Right cardiac atrium (tissue), 5 donors: Measurements from ENCODE around the gene SIGLEC1. TPM values are rescaled to one million over a fixed set of nuclear protein-coding genes. Genes with fewer than 3 reads are reported as not detected.

ENCODE experiments used
- ATAC-seq, 2 donors: fragments of 200-7000 bp; cut with Tn5 transposase; one replicate each; pipeline versions ENCODE4 v1.8.0 to v1.9.1; 2020; ENCODE audit warnings: moderate library complexity in 2 of 2, mild to moderate bottlenecking in 1 of 2
- DNase-seq, 3 donors: peaks; one replicate each; pipeline ENCODE4 v3.0.0-alpha.2; 2020
- H3K27ac ChIP-seq: one replicate; pipeline ENCODE4 v1.5.1; 2013; ENCODE audit warnings: mild to moderate bottlenecking, low read length, control low read depth, moderate library complexity
- H3K27me3 ChIP-seq: one replicate; pipeline ENCODE4 v1.6.1; 2013; ENCODE audit not compliant: control insufficient read depth, insufficient read depth
- H3K4me1 ChIP-seq: one replicate; pipeline ENCODE4 v1.6.1; 2013; ENCODE audit warnings: low read length; ENCODE audit not compliant: control insufficient read depth, insufficient read depth
- H3K4me3 ChIP-seq: one replicate; pipeline ENCODE4 v1.5.1; 2013; ENCODE audit warnings: low read length, control low read depth
- H3K9me3 ChIP-seq: one replicate; pipeline ENCODE4 v1.6.1; 2013; ENCODE audit warnings: low read length; ENCODE audit not compliant: control insufficient read depth
- WGBS: extraction: QIAGEN DNeasy Blood & Tissue Kit; methylation state at CpG from one replicate; pipeline ENCODE4 v1.1.7; 2013; 5-methylcytosine and 5-hydroxymethylcytosine counted together
- intact Hi-C, 4 donors: fragments of 100-400 bp; cut with DNase I; formaldehyde crosslinking; loops; one replicate each; pipeline versions ENCODE4 v1.11.0 to v1.14.0; 2022 to 2023
- polyA plus RNA-seq: library from polyadenylated mRNA; stranded (reverse); fragments of 200-250 nt; gene quantifications from one replicate; pipeline ENCODE4 v1.2.3, GENCODE V29; 2013
- total RNA-seq, 4 donors: library from RNA; stranded (reverse); fragmentation: NEBNext Ultra II Directional; extraction: Animal tissue kit (Norgen Biotek cat#: 25700); gene quantifications; one replicate each; pipeline ENCODE4 v1.2.1, GENCODE V29; 2021
- donor health status: healthy with polysubstance abuse.
- donor health status: DM: no; HTN: yes; CAD: no.
- donor health status: DM: no; HTN: no; CAD: no.
- donor health status: DM: no; HTN: yes; CAD: no; lungs with severe emphysema.
- donor health status: DM: yes; HTN: yes; CAD: no.

SIGLEC1 gene
- total and polyA plus RNA-seq, 5 donors = 4.2 to 12.3 (median 8.5) TPM

- ATAC-seq = no peak
- H3K4me1 ChIP-seq = no peaks in the 10 kb centered on the region
Measured at GRCh38 chr20:3663858-3664257, 48.5 kb downstream of the SIGLEC1 start.

GRCh38 chr20:3663031-3663701 lies 49.2 kb downstream of the SIGLEC1 start, which contains the start of gene GFRA4:
Gene GFRA4, minus strand, starts transcription at chr20:3663399. Its CDS starts 0 bp downstream, at chr20:3663399.
- 63% methylated on average over 19 of the region's 19 CpGs for WGBS
- intact Hi-C loops = no loop called here

More at GRCh38 chr20:3663858-3664257, 48.5 kb downstream of the SIGLEC1 start:
- intact Hi-C loops = no loop called here
- DNase-seq = no peak
- no peak overlapping the region for H3K4me3 ChIP-seq
- H3K27me3 ChIP-seq = no peaks in the 10 kb centered on the region
- H3K9me3 ChIP-seq = no peaks in the 10 kb centered on the region
- no peak overlapping the region for H3K27ac ChIP-seq
- 79% methylated on average over 2 of the region's 2 CpGs for WGBS

More at GRCh38 chr20:3663031-3663701, 49.2 kb downstream of the SIGLEC1 start, which contains the start of gene GFRA4:
- Histone ChIP-seq H3K9me3 (no peaks in the 10 kb centered on the region), H3K27ac (no peak within 1 kb of the TSS), H3K4me1 (no peaks in the 10 kb centered on the region), H3K4me3 (no peak within 1 kb of the TSS), H3K27me3 (no peaks in the 10 kb centered on the region)
- ATAC-seq (no peak), DNase-seq (no peak)

Other genes starting within 250 kb of the SIGLEC1 start
- 10 to 100 TPM; 30.2 to 33.1 (median 32.4) TPM for gene ATRN, start 241.6 kb downstream of the SIGLEC1 start, total RNA-seq
- 9.5 TPM for gene ATRN, start 241.6 kb downstream of the SIGLEC1 start, polyA plus RNA-seq
- not detected for gene GFRA4, start 49.2 kb downstream of the SIGLEC1 start, total RNA-seq
- gene GFRA4, start 49.2 kb downstream of the SIGLEC1 start, polyA plus RNA-seq = not detected
- 10 to 100 TPM; 11.5 to 23.7 (median 12.1) TPM for gene ADAM33, start 30.6 kb downstream of the SIGLEC1 start, total RNA-seq
- gene ADAM33, start 30.6 kb downstream of the SIGLEC1 start, polyA plus RNA-seq = 30.5 TPM
- 10 to 100 TPM in 1 of 4 donors, 1 to 10 TPM in 3; 6.1 to 13.0 (median 7.1) TPM for gene HSPA12B, start 20.1 kb upstream of the SIGLEC1 start, total RNA-seq
- gene HSPA12B, start 20.1 kb upstream of the SIGLEC1 start, polyA plus RNA-seq = 8.9 TPM
- 10 to 100 TPM; 11.7 to 13.7 (median 12.1) TPM for gene ADISSP, start 55.2 kb upstream of the SIGLEC1 start, total RNA-seq
- 12.6 TPM for gene ADISSP, start 55.2 kb upstream of the SIGLEC1 start, polyA plus RNA-seq
- gene SPEF1, start 68.8 kb upstream of the SIGLEC1 start, total RNA-seq = under 1 TPM in 1 of 4 donors, not detected in 3; 0.50 TPM
- 0.07 TPM for gene SPEF1, start 68.8 kb upstream of the SIGLEC1 start, polyA plus RNA-seq
- gene CENPB, start 74.1 kb upstream of the SIGLEC1 start, total RNA-seq = 10 to 100 TPM; 63.9 to 92.7 (median 72.1) TPM
- 67.4 TPM for gene CENPB, start 74.1 kb upstream of the SIGLEC1 start, polyA plus RNA-seq
- 10 to 100 TPM in 3 of 4 donors, 1 to 10 TPM in 1; 10.0 to 12.2 (median 11.4) TPM for gene CDC25B, start 83.7 kb upstream of the SIGLEC1 start, total RNA-seq
- gene CDC25B, start 83.7 kb upstream of the SIGLEC1 start, polyA plus RNA-seq = 7.9 TPM
- 10 to 100 TPM; 12.3 to 17.2 (median 13.5) TPM for gene AP5S1, start 107.9 kb upstream of the SIGLEC1 start, total RNA-seq
- 12.5 TPM for gene AP5S1, start 107.9 kb upstream of the SIGLEC1 start, polyA plus RNA-seq
- gene MAVS, start 134.2 kb upstream of the SIGLEC1 start, total RNA-seq = 10 to 100 TPM; 28.5 to 32.6 (median 30.1) TPM
- 30.0 TPM for gene MAVS, start 134.2 kb upstream of the SIGLEC1 start, polyA plus RNA-seq
- 10 to 100 TPM; 22.1 to 24.4 (median 23.2) TPM for gene PANK2, start 176.8 kb upstream of the SIGLEC1 start, total RNA-seq
- 16.2 TPM for gene PANK2, start 176.8 kb upstream of the SIGLEC1 start, polyA plus RNA-seq